Epithelial cell of proximal tubule (primary cell): ENCODE data around the gene RASGEF1C. TPM values are rescaled to one million over a fixed set of nuclear protein-coding genes. Genes with fewer than 3 reads are reported as not detected.

Experiments used
- DNase-seq: peaks from one replicate; pipeline ENCODE4 v3.0.0-alpha.2; 2011; ENCODE audit warnings: low read depth
- H3K4me3 ChIP-seq: 2 replicates; pipeline ENCODE4 v1.5.1; 2011; ENCODE audit warnings: low read depth, mild to moderate bottlenecking, low read length
- total RNA-seq: library from RNA; depleted of rRNA; stranded (reverse); fragments of >200 nt; gene quantifications from 2 replicates; pipeline ENCODE4 v1.2.3, GENCODE V29; 2015
- TF ChIP-seq, protein P1 (sequence below): conservative IDR thresholded peaks from 2 replicates; pipeline ENCODE4 v1.5.1; 2012; ENCODE audit warnings: low read depth, mild to moderate bottlenecking, low read length

RASGEF1C gene
- total RNA-seq, 1 donor from 2014 or later: not detected

DNA sequence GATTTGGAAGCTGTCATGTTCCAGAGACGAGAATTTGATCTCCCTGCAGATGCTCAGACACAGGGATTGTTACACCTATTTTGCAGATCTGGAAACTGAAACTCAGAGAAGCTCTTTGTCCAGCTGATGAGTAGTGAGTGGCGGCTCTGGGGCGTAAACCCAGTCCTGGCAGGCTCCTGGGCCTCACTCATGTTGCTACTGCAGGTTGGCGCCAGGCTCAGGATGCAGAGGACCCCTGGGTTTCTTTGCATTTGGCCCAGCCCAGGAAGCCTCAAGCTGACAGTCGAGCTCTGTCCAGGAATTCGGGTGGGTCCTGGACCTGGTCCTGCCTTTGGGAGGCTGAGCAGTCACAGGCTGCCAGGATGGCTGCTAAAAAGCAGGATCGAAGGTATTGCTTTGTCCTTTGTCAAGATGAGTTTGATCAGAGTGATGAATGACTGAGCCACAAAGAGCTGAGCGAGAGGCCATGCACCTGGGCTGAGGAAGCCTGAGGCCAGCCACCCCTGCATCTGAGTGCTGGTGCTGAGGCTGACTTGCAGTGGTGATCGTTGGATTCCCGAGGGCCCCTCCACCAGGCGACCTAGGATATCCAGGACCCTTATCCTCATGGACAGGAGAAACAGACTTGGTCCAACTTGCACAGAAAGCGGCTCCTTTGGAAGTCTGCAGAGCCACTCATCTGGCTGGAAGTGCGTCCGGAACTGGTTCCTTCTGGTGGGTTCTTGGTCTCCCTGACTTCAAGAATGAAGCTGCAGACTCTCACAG, 129.1 kb downstream of the RASGEF1C start:
- H3K4me3 ChIP-seq: no peak overlapping the region
- TF ChIP-seq, protein P1, sequence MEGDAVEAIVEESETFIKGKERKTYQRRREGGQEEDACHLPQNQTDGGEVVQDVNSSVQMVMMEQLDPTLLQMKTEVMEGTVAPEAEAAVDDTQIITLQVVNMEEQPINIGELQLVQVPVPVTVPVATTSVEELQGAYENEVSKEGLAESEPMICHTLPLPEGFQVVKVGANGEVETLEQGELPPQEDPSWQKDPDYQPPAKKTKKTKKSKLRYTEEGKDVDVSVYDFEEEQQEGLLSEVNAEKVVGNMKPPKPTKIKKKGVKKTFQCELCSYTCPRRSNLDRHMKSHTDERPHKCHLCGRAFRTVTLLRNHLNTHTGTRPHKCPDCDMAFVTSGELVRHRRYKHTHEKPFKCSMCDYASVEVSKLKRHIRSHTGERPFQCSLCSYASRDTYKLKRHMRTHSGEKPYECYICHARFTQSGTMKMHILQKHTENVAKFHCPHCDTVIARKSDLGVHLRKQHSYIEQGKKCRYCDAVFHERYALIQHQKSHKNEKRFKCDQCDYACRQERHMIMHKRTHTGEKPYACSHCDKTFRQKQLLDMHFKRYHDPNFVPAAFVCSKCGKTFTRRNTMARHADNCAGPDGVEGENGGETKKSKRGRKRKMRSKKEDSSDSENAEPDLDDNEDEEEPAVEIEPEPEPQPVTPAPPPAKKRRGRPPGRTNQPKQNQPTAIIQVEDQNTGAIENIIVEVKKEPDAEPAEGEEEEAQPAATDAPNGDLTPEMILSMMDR: no peak
- no peak for DNase-seq

DNA sequence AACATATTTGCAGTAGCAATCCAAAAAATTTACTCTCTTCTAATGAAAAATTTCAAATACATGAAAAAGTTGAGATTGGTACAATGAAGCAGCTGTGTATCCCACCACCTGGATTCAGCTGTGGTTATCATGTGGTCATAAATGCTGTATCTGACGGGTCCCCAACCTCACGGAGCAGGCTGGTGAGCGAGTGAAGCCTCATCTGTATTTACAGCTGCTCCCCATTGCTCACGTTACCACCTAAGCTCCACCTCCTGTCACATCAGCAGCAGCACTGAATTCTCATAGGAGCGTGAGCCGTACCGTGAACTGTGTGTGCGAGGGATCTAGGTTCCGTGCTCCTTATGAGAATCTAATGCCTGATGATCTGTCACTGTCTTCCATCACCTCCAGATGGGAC, 130.7 kb downstream of the RASGEF1C start:
- no peak for DNase-seq
- no peak overlapping the region for H3K4me3 ChIP-seq
- TF ChIP-seq, protein P1: no peak

DNA sequence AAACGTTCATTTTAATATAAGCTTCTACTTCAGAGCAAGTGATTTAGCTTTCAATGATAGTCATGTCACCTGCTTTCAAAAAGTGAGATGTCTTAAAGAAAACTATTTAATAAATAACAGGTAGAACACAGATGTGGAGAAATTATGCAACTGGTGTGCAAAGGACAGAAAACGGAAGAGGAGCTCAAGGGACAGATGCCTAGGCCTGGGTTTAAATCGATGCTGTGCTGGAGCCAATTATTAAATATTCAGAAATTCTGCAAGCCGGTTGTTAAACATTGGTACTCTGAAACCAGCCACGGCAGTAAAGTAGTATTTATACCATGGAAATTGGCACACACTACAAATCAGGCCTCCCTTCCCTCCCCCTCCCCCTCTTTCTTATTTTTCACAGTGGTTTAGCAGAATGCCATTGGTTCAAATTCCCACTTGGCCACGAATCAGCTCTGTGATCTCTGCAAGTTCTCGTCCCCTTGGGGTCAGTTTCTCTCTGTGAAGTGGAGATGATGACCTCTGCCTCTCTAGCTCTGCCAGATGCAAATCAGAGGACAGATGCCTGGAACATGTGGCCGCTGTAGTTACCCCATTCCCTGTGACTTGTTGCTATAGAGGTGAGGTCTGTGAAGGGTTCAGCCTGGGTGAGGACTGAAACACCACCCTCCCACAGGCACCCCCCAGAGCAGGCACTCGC, 131.3 kb downstream of the RASGEF1C start:
- DNase-seq: no peak
- H3K4me3 ChIP-seq: no peak overlapping the region

DNA sequence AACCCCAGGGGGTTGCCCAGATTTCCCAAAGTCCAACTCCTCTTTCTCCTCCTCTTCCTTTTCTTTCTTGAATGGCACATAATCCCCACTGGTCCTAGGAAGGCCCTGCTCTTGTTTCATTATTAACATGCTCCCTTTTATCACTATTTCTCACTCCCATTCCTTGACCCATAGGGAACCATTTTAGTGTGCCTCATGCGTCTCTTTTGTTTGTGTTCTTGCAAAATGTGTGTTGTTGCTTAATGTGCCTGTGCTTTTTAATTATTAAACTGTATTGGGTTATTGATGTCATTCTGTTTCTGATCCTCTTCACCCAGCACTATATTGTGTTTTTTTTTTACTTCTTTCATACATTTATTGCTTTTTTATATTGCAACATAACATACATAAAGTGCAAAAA, 133.3 kb downstream of the RASGEF1C start:
- H3K4me3 ChIP-seq: no peak overlapping the region
- no peak for DNase-seq
- TF ChIP-seq, protein P1: no peak

More for the DNA sequence above, 131.3 kb downstream of the RASGEF1C start:
- TF ChIP-seq, protein P1: no peak

DNA sequence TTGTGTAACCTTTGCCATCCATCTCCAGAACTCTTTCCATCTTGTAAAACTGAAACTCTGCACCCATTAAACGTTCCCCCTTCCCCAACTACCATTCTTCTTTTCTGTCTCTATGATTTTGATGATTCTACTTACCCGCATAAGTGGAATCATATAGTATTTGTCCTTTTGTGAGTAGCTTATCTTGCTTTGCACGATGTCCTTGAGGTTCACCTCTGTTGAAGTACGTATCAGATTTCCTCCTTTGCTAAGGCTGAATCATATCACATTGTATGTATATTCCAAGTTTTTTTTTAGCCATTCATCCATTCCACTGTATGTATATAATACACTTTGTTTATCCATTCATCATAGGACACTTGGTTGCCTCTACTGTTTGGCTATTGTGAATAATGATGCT, 134.5 kb downstream of the RASGEF1C start:
- DNase-seq: no peak
- H3K4me3 ChIP-seq: no peak overlapping the region
- TF ChIP-seq, protein P1: no peak

DNA sequence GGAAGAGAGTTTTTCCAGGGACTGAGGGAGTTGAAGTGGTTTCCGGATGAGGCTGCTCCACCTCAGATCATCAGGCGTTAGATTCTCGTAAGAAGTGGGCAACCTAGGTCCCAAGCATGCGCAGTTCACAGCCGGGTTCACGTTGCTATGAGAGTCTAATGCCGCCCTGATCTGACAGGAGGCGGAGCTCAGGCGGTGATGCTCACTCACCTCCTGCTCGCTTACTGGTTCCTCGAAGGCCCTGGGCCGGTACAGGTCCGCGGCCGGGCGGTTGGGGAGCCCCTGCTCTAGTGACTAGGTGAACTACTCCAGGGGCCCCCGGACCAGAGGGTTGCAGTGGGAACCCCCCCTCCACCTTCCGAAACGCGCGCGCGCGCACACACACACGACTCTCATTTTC, 136.5 kb downstream of the RASGEF1C start:
- DNase-seq: no peak
- TF ChIP-seq, protein P1: no peak
- no peak overlapping the region for H3K4me3 ChIP-seq

DNA sequence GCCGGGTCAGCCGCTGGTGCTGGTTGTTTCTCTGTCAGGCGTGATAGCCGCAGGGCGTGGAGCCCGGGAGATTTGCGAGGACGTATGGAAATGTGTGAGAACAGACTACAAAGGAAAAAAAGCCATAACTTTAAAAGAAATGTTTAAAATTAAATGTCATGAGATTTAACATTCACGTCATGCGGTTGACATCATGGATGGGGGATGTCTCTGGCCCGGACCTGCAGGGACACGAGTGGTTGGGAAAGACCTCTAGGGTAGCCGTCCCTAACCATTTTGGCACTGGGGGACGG, 136.8 kb downstream of the RASGEF1C start:
- no peak for DNase-seq
- TF ChIP-seq, protein P1: no peak
- H3K4me3 ChIP-seq: peak overlapping the region; percentile 73
